ENCODE results near the gene TUBGCP5. TPM values are rescaled to one million over a fixed set of nuclear protein-coding genes. Genes with fewer than 3 reads are reported as not detected.
"Not testable (repeated sequence)": the region's sequence is repeated elsewhere in the genome, so short reads cannot be mapped to it uniquely, and the experiment has no call there.

Gene TUBGCP5
- total and polyA plus RNA-seq, 2 experiments from 2014 or later = 12.0 to 21.7 TPM

- H3K36me3 Mint-ChIP-seq (ENCODE audit: low read depth); H3K27ac ChIP-seq (ENCODE audit: low read depth); H3K4me2 ChIP-seq; H3K4me1 Mint-ChIP-seq; DNase-seq (ENCODE audit: low spot score); H3F3A ChIP-seq (replicated peaks; ENCODE audit: low read depth); H2AFZ ChIP-seq; H3K27ac Mint-ChIP-seq; H3K4me3 ChIP-seq; H3K9me2 ChIP-seq (ENCODE audit: insufficient read depth); ATAC-seq; H3K9me3 Mint-ChIP-seq; H3K36me3 ChIP-seq (ENCODE audit: insufficient read depth); H3K4me1 ChIP-seq (ENCODE audit: insufficient read depth): not testable (repeated sequence)
- Mint-ChIP-seq H3K27me3 (ENCODE audit: insufficient read depth, low read depth, poor library complexity) (peaks cover 42% of the 10 kb centered on the region), H3K4me3 (0 out of 3 replicates have a peak overlapping the region, but pooled peaks have one; percentile 81)
- H3K27me3 ChIP-seq (ENCODE audit: insufficient read depth) = peaks cover 46% of the 10 kb centered on the region
- H4K20me1 ChIP-seq (replicated peaks; ENCODE audit: insufficient read depth) = peaks cover 22% of the 10 kb centered on the region
- peaks cover 19% of the 10 kb centered on the region for H3K79me2 ChIP-seq (replicated peaks; ENCODE audit: insufficient read depth)
Observed at GRCh38 chr15:22981931-22982330, 57.4 kb downstream of the TUBGCP5 start.

- Histone ChIP-seq H4K20me1 (replicated peaks; ENCODE audit: insufficient read depth) (peaks cover 29% of the 10 kb centered on the region), H3K27ac (ENCODE audit: low read depth) (no peak overlapping the region), H3K4me2 (peak overlapping the region; percentile 92), H3K79me2 (replicated peaks; ENCODE audit: insufficient read depth) (peaks cover 26% of the 10 kb centered on the region), H3F3A (replicated peaks; ENCODE audit: low read depth) (peaks cover 7% of the 10 kb centered on the region; the same call in 1 of the 2 replicates), H3K36me3 (ENCODE audit: insufficient read depth) (no peaks in the 10 kb centered on the region), H3K4me3 (peak overlapping the region; percentile 90), H2AFZ (peak overlapping the region; percentile 96), H3K27me3 (ENCODE audit: insufficient read depth) (peaks cover 46% of the 10 kb centered on the region), H3K4me1 (ENCODE audit: insufficient read depth) (peaks cover 9% of the 10 kb centered on the region; the same call in 1 of the 2 replicates), H3K9me2 (ENCODE audit: insufficient read depth) (no peaks in the 10 kb centered on the region)
- no peak overlapping the region for H3K27ac Mint-ChIP-seq
- DNase-seq (ENCODE audit: low spot score) = no peak
- H3K27me3 Mint-ChIP-seq (ENCODE audit: insufficient read depth, low read depth, poor library complexity) = peaks cover 42% of the 10 kb centered on the region
- peaks cover 5% of the 10 kb centered on the region; the same call in 1 of the 3 replicates for H3K9me3 Mint-ChIP-seq
- ATAC-seq = no peak
- peak overlapping the region; percentile 81 for H3K4me3 Mint-ChIP-seq
- peak; percentile 32 for TF ChIP-seq EZH2 (IDR thresholded peaks at IDR 0.05; ENCODE audit: low read depth, unreplicated experiment)
- TF ChIP-seq CTCF (conservative IDR thresholded peaks at IDR 0.05; ENCODE audit: low read depth in 2 of 2) = no peak
- peaks cover 7% of the 10 kb centered on the region; the same call in 2 of the 3 replicates for H3K4me1 Mint-ChIP-seq
- H3K36me3 Mint-ChIP-seq (ENCODE audit: low read depth) = no peaks in the 10 kb centered on the region; the same call in 2 of the 3 replicates
Observed at GRCh38 chr15:22981051-22981840, 58.1 kb downstream of the TUBGCP5 start.

- peaks cover 34% of the 10 kb centered on the region for H3K79me2 ChIP-seq (replicated peaks; ENCODE audit: insufficient read depth)
- H3K27ac ChIP-seq (ENCODE audit: low read depth) = no peak within 1 kb of the TSS
- H3K36me3 ChIP-seq (ENCODE audit: insufficient read depth) = no peaks in the 10 kb centered on the region
- peak within 1 kb of the TSS; percentile 90 for H3K4me3 ChIP-seq
- peaks cover 46% of the 10 kb centered on the region for H3K27me3 ChIP-seq (ENCODE audit: insufficient read depth)
- H3K4me3 Mint-ChIP-seq = peak within 1 kb of the TSS; percentile 92
- peak; percentile 73 for ATAC-seq
- peaks cover 35% of the 10 kb centered on the region for H4K20me1 ChIP-seq (replicated peaks; ENCODE audit: insufficient read depth)
- H3K4me1 ChIP-seq (ENCODE audit: insufficient read depth) = peaks cover 9% of the 10 kb centered on the region; the same call in 1 of the 2 replicates
- peak within 1 kb of the TSS; percentile 24; the same call in 1 of the 2 replicates for H3K27ac Mint-ChIP-seq
- peaks cover 5% of the 10 kb centered on the region; the same call in 1 of the 3 replicates for H3K9me3 Mint-ChIP-seq
- peaks cover 7% of the 10 kb centered on the region; the same call in 1 of the 2 replicates for H3F3A ChIP-seq (replicated peaks; ENCODE audit: low read depth)
- H3K4me1 Mint-ChIP-seq = peaks cover 7% of the 10 kb centered on the region; the same call in 2 of the 3 replicates
- H3K4me2 ChIP-seq = peak within 1 kb of the TSS; percentile 93
- H3K9me2 ChIP-seq (ENCODE audit: insufficient read depth) = no peaks in the 10 kb centered on the region
- peak; percentile 84 for DNase-seq (ENCODE audit: low spot score)
- H3K27me3 Mint-ChIP-seq (ENCODE audit: insufficient read depth, low read depth, poor library complexity) = peaks cover 40% of the 10 kb centered on the region
- no peaks in the 10 kb centered on the region; the same call in 2 of the 3 replicates for H3K36me3 Mint-ChIP-seq (ENCODE audit: low read depth)
- peak within 1 kb of the TSS; percentile 96 for H2AFZ ChIP-seq
- TF ChIP-seq ZNF331 (CRISPR knock-in tag; IDR thresholded peaks at IDR 0.05; ENCODE audit: low read depth) (no peak), POLR2AphosphoS5 (IDR thresholded peaks at IDR 0.05; ENCODE audit: low read depth) (peak; percentile 55; the same call in 1 of the 2 replicates), EZH2phosphoT487 (IDR thresholded peaks at IDR 0.05; ENCODE audit: unreplicated experiment) (no peak), ETS1 (IDR thresholded peaks at IDR 0.05) (no peak), STAT1 (IDR thresholded peaks at IDR 0.05; ENCODE audit: unreplicated experiment) (no peak), CREB1 (CRISPR knock-in tag; IDR thresholded peaks at IDR 0.05; ENCODE audit: low read depth) (no peak), REST (IDR thresholded peaks at IDR 0.05; ENCODE audit: unreplicated experiment) (no peak)
Observed at GRCh38 chr15:22980189-22981050, 58.9 kb downstream of the TUBGCP5 start, which contains the start of gene CYFIP1. TSS of gene CYFIP1 (minus strand) at chr15:22980368. CDS start at chr15:22947285, 33,083 bp downstream.
